A549 (cell line): ENCODE data around the gene NID2. TPM values are rescaled to one million over a fixed set of nuclear protein-coding genes. Genes with fewer than 3 reads are reported as not detected.
A peak's percentile ranks its signal among the peaks of the same experiment; 100 is the strongest.

ENCODE experiments used
- ATAC-seq, 2 experiments: fragments of 200-7000 bp in 1 of 2; fragments of >200 bp in 1 of 2; cut with Nextera tagmentation in 1 of 2; cut with Tn5 transposase in 1 of 2; 3 replicates each; pipeline versions ENCODE4 v1.8.0 to v1.9.1; 2018 to 2020; ENCODE audit warnings: mild to moderate bottlenecking in 1 of 2, moderate library complexity in 1 of 2
- CTCF ChIA-PET: fragments of 300-600 bp; sonication (Branson Sonifier 250); formaldehyde crosslinking; extraction: SDS; loops from one replicate; lab custom pipeline; 2021; ENCODE audit warnings: antibody characterized with exemption, inconsistent platforms; lab: Yijun Ruan, JAX
- POLR2A ChIA-PET: fragments of 350-600 bp; formaldehyde crosslinking; extraction: SDS; loops from one replicate; lab custom pipeline; 2021; ENCODE audit warnings: antibody characterized with exemption, inconsistent platforms; lab: Yijun Ruan, JAX
- DNase-seq, 2 experiments: peaks; one replicate each; pipeline versions ENCODE4 v3.0.0 to v3.0.0-alpha.2; 2011 to 2016; ENCODE audit warnings: low read depth in 1 of 2, low spot score in 1 of 2
- FAIRE-seq: peaks from 2 replicates; lab custom pipeline; 2011; peaks lifted over from hg19 to GRCh38; lab: Jason Lieb, UNC
- H3K27ac ChIP-seq, 2 experiments: fragments of >200 bp; sonication (Bioruptor Twin); formaldehyde crosslinking; 3 replicates each; pipeline ENCODE4 v1.5.1; 2016 to 2017
- H3K4me1 ChIP-seq: fragments of >200 bp; sonication (Bioruptor Twin); formaldehyde crosslinking; 3 replicates; pipeline ENCODE4 v1.6.1; 2016
- H3K4me2 ChIP-seq: fragments of >200 bp; sonication (Bioruptor Twin); formaldehyde crosslinking; 3 replicates; pipeline ENCODE4 v1.6.1; 2016
- H3K4me3 ChIP-seq: fragments of >200 bp; sonication (Bioruptor Twin); formaldehyde crosslinking; 3 replicates; pipeline ENCODE4 v1.5.1; 2016
- H3K9me3 ChIP-seq: fragments of >200 bp; sonication (Bioruptor Twin); formaldehyde crosslinking; 3 replicates; pipeline ENCODE4 v1.6.1; 2016
- BHLHE40 ChIP-seq: IDR thresholded peaks from 2 replicates; pipeline ENCODE4 v1.6.1; 2012; ENCODE audit warnings: low read depth, low read length, inconsistent platforms
- CBX2 ChIP-seq: fragments of 200-600 bp; sonication (generic); IDR thresholded peaks from 2 replicates; pipeline ENCODE4 v1.6.1; 2016; ENCODE audit warnings: low read depth, mild to moderate bottlenecking, borderline replicate concordance
- CBX8 ChIP-seq: fragments of 200-600 bp; sonication (generic); IDR thresholded peaks from 2 replicates; pipeline ENCODE4 v1.6.1; 2016
- CEBPB ChIP-seq, 2 experiments: fragments of >200 bp in 1 of 2; sonication (Bioruptor Twin) in 1 of 2; formaldehyde crosslinking in 1 of 2; IDR thresholded peaks; 2 replicates each; pipeline ENCODE4 v1.6.1; 2012 to 2016
- CHD4 ChIP-seq: fragments of 200-600 bp; sonication (generic); IDR thresholded peaks from 2 replicates; pipeline ENCODE4 v1.6.1; 2016; ENCODE audit warnings: antibody characterized with exemption, mild to moderate bottlenecking, borderline replicate concordance
- EHMT2 ChIP-seq: fragments of 200-600 bp; sonication (generic); IDR thresholded peaks from 2 replicates; pipeline ENCODE4 v1.6.1; 2016; ENCODE audit warnings: antibody characterized with exemption, low read depth, mild to moderate bottlenecking, moderate library complexity
- FOSB ChIP-seq: fragments of 250-450 bp; sonication (Bioruptor Pico); IDR thresholded peaks from 2 replicates; pipeline ENCODE4 v1.5.0; 2020; ENCODE audit warnings: mild to moderate bottlenecking, moderate library complexity
- FOSL2 ChIP-seq, 2 experiments: fragments of 450-650 bp in 1 of 2; fragments of >200 bp in 1 of 2; sonication (Bioruptor Twin) in 1 of 2; formaldehyde crosslinking; IDR thresholded peaks; 2 replicates each; pipeline versions ENCODE4 v1.5.0 to v1.6.1; 2016 to 2020; ENCODE audit warnings: mild to moderate bottlenecking in 1 of 2, moderate library complexity in 1 of 2
- FOXS1 ChIP-seq: fragments of 250-450 bp; sonication (Bioruptor Pico); IDR thresholded peaks from 2 replicates; pipeline ENCODE4 v1.5.0; 2020; ENCODE audit warnings: mild to moderate bottlenecking, moderate library complexity
- HOXB13 ChIP-seq: fragments of 250-450 bp; sonication (Bioruptor Pico); IDR thresholded peaks from 2 replicates; pipeline ENCODE4 v1.5.0; 2020; ENCODE audit warnings: low read depth, mild to moderate bottlenecking, moderate library complexity
- HOXB5 ChIP-seq: fragments of 250-450 bp; sonication (Bioruptor Pico); IDR thresholded peaks from 2 replicates; pipeline ENCODE4 v1.5.0; 2020; ENCODE audit warnings: mild to moderate bottlenecking, moderate library complexity
- MAFK ChIP-seq: fragments of 450-650 bp; IDR thresholded peaks from 2 replicates; pipeline ENCODE4 v1.6.1; 2014; ENCODE audit not compliant: partially characterized antibody
- MAX ChIP-seq: IDR thresholded peaks from 2 replicates; pipeline ENCODE4 v1.6.1; 2012
- RAD21 ChIP-seq, 2 experiments: fragments of >200 bp in 1 of 2; sonication (Bioruptor Twin) in 1 of 2; formaldehyde crosslinking in 1 of 2; IDR thresholded peaks in 1 of 2; conservative IDR thresholded peaks in 1 of 2; 2 replicates in 1 of 2; 3 replicates in 1 of 2; pipeline ENCODE4 v1.6.1; 2012 to 2018; ENCODE audit warnings: inconsistent platforms in 1 of 2
- REST ChIP-seq: fragments of 200-600 bp; sonication (generic); IDR thresholded peaks from 2 replicates; pipeline ENCODE4 v1.6.1; 2016; ENCODE audit warnings: antibody characterized with exemption, mild to moderate bottlenecking, moderate library complexity
- WGBS: methylation state at CpG from one replicate; pipeline ENCODE4 v1.1.6; 2017; ENCODE audit errors: missing lambda C conversion rate; 5-methylcytosine and 5-hydroxymethylcytosine counted together
- polyA plus RNA-seq, 4 experiments: library from polyadenylated mRNA; depleted of rRNA in 3 of 4; stranded (reverse); fragments of >200 nt; fragmentation: RNase III in 1 of 4; extraction: RNeasy Plus Mini Kit Qiagen cat#74134 plus additional on column Dnase treatment in 1 of 4; gene quantifications; 2 replicates in 3 of 4; 3 replicates in 1 of 4; pipeline ENCODE4 v1.2.3, GENCODE V29; 2011 to 2017

The NID2 gene
- polyA plus RNA-seq, 2 of the 4 experiments (the other 2 are of a cell fraction): 7.3 to 20.6 TPM

- Histone ChIP-seq H3K4me3 (no peak overlapping the region), H3K27ac (peak overlapping the region; percentile 32 to 38; a peak in 4 of 6 replicates), H3K4me1 (peaks cover 19% of the 10 kb centered on the region), H3K4me2 (no peak overlapping the region), H3K9me3 (no peaks in the 10 kb centered on the region)
- ChIA-PET CTCF (no interaction called here), POLR2A (no interaction called here)
- ATAC-seq (0 out of 6 replicates have a peak, but pooled peaks of 1 of the 2 experiments have one; percentile 37), DNase-seq (peak in 1 of 2 experiments; percentile 11), FAIRE-seq (no peak)
- TF ChIP-seq HOXB13 (CRISPR knock-in tag): no peak
- TF ChIP-seq MAFK: peak; percentile 35
These were observed 43.6 kb upstream of the NID2 start for GRCh38 chr14:52112336-52113018.

- no peak for FAIRE-seq
- peak overlapping the region; percentile 74 to 81; a peak in 5 of 6 replicates for H3K27ac ChIP-seq
- no peak overlapping the region for H3K4me3 ChIP-seq
- peak; percentile 74 to 81 for ATAC-seq
- no peak for TF ChIP-seq EHMT2
- TF ChIP-seq MAX: peak; percentile 32; the same call in 1 of the 2 replicates
- TF ChIP-seq FOSL2 (IDR thresholded peaks at IDR 0.05): no peak
- peak; percentile 72 for TF ChIP-seq FOSL2 (CRISPR knock-in tag; IDR thresholded peaks at IDR 0.05)
- no peak for TF ChIP-seq FOSB (CRISPR knock-in tag)
- TF ChIP-seq CBX2: no peak
- no peaks in the 10 kb centered on the region for H3K9me3 ChIP-seq
- DNase-seq: peak; percentile 29 to 84
- peak overlapping the region; percentile 40; the same call in 1 of the 3 replicates for H3K4me2 ChIP-seq
- ChIA-PET POLR2A (no interaction called here), CTCF (interaction anchor here (0.6 to 0.8 kb wide), 2 partner anchors 20 to 32 kb away, joined by 3 to 4 read pairs; no protein-coding TSS in a partner anchor)
- 28% methylated on average over 4 of the region's 4 CpGs for WGBS
- peaks cover 28% of the 10 kb centered on the region for H3K4me1 ChIP-seq
These were observed 42.7 kb upstream of the NID2 start for GRCh38 chr14:52111583-52111982.

- ChIA-PET POLR2A (no interaction called here), CTCF (no interaction called here)
- DNase-seq (peak in 1 of 2 experiments; percentile 26), FAIRE-seq (no peak), ATAC-seq (peak; percentile 47 to 48; a peak in 3 of 6 replicates)
- TF ChIP-seq CBX8 (no peak), CHD4 (no peak), BHLHE40 (no peak), REST (no peak), FOSL2 (IDR thresholded peaks at IDR 0.05) (no peak), FOSL2 (CRISPR knock-in tag; IDR thresholded peaks at IDR 0.05) (peak; percentile 34), CEBPB (IDR thresholded peaks at IDR 0.05) (peak; percentile 41 to 75), RAD21 (conservative IDR thresholded peaks at IDR 0.05 in 1 of 2, IDR thresholded peaks at IDR 0.05 in 1 of 2) (no peak), FOXS1 (CRISPR knock-in tag) (no peak), HOXB5 (CRISPR knock-in tag) (no peak)
- H3K4me2 ChIP-seq: peak overlapping the region; percentile 40; the same call in 2 of the 3 replicates
- no peaks in the 10 kb centered on the region for H3K9me3 ChIP-seq
- H3K4me1 ChIP-seq: peaks cover 34% of the 10 kb centered on the region
- no peak overlapping the region for H3K4me3 ChIP-seq
- WGBS: 67% methylated on average over 5 of the region's 5 CpGs
- peak overlapping the region; percentile 74 to 81 for H3K27ac ChIP-seq
These were observed 41.7 kb upstream of the NID2 start for GRCh38 chr14:52110441-52111086.
